Hepatic stellate cell (primary cell): ENCODE data around the gene FHIT.
"Not testable (repeated sequence)": the region's sequence is repeated elsewhere in the genome, so short reads cannot be mapped to it uniquely, and the experiment has no call there.

Source experiments
- DNase-seq: peaks from one replicate; pipeline ENCODE4 v3.0.0; 2011; ENCODE audit warnings: low spot score

FHIT gene

GRCh38 chr3:60989626-60990441, 261.4 kb downstream of the FHIT start:
- no peak for DNase-seq

- not testable (repeated sequence) for DNase-seq
These were observed 264.1 kb downstream of the FHIT start for GRCh38 chr3:60987191-60987590.

GRCh38 chr3:60986552-60986951, 264.7 kb downstream of the FHIT start:
- DNase-seq: no peak

- DNase-seq: no peak
These were observed 267.3 kb downstream of the FHIT start for GRCh38 chr3:60983906-60984305.

GRCh38 chr3:60980342-60980692, 270.9 kb downstream of the FHIT start:
- no peak for DNase-seq

GRCh38 chr3:60979461-60980341, 271.6 kb downstream of the FHIT start:
- peak; percentile 2 for DNase-seq

GRCh38 chr3:60973321-60973720, 277.9 kb downstream of the FHIT start:
- no peak for DNase-seq

GRCh38 chr3:60972599-60972998, 278.7 kb downstream of the FHIT start:
- no peak for DNase-seq

- DNase-seq: no peak
These were observed 280.4 kb downstream of the FHIT start for GRCh38 chr3:60970850-60971249.

GRCh38 chr3:60967141-60967540, 284.1 kb downstream of the FHIT start:
- DNase-seq: no peak

- DNase-seq: no peak
These were observed 293.7 kb downstream of the FHIT start for GRCh38 chr3:60957541-60957940.

- DNase-seq: no peak
These were observed 294.5 kb downstream of the FHIT start for GRCh38 chr3:60956729-60957128.

- DNase-seq: no peak
These were observed 296.2 kb downstream of the FHIT start for GRCh38 chr3:60955034-60955433.

- DNase-seq: no peak
These were observed 297.2 kb downstream of the FHIT start for GRCh38 chr3:60954048-60954447.

GRCh38 chr3:60953351-60953750, 297.9 kb downstream of the FHIT start:
- no peak for DNase-seq

- DNase-seq: no peak
These were observed 299.2 kb downstream of the FHIT start for GRCh38 chr3:60952055-60952454.

GRCh38 chr3:60949146-60949545, 302.1 kb downstream of the FHIT start:
- DNase-seq: no peak

GRCh38 chr3:60948488-60948887, 302.8 kb downstream of the FHIT start:
- DNase-seq: no peak

- DNase-seq: peak; percentile 22
These were observed 315.5 kb downstream of the FHIT start for GRCh38 chr3:60935709-60936108.

- DNase-seq: no peak
These were observed 317.4 kb downstream of the FHIT start for GRCh38 chr3:60933824-60934223.

GRCh38 chr3:60932643-60933042, 318.6 kb downstream of the FHIT start:
- no peak for DNase-seq

- no peak for DNase-seq
These were observed 319.1 kb downstream of the FHIT start for GRCh38 chr3:60932170-60932569.

- no peak for DNase-seq
These were observed 319.8 kb downstream of the FHIT start for GRCh38 chr3:60931452-60931851.
